Right ventricle myocardium inferior (tissue), 1 donor: Measurements from ENCODE around the gene KLC3. TPM values are rescaled to one million over a fixed set of nuclear protein-coding genes. Genes with fewer than 3 reads are reported as not detected.

ENCODE experiments used
- ATAC-seq: fragments of 200-7000 bp; cut with Tn5 transposase; one replicate; pipeline ENCODE4 v1.9.1; 2020; ENCODE audit warnings: mild to moderate bottlenecking, moderate library complexity
- DNase-seq: peaks from one replicate; pipeline ENCODE4 v3.0.0; 2021; ENCODE audit errors: missing footprints
- intact Hi-C: fragments of 100-400 bp; cut with DNase I; formaldehyde crosslinking; loops from one replicate; pipeline ENCODE4 v1.11.0; 2022
- total RNA-seq: library from RNA; stranded (reverse); fragmentation: NEBNext Ultra II Directional; extraction: Animal tissue kit (Norgen Biotek cat#: 25700); gene quantifications from one replicate; pipeline ENCODE4 v1.2.1, GENCODE V29; 2021
- donor health status: DM: no; HTN: yes; CAD: no; lungs with severe emphysema.

Gene KLC3
- total RNA-seq, 1 donor from 2014 or later = not detected

GRCh38 chr19:45357445-45357783 lies 16.9 kb downstream of the KLC3 start:
- intact Hi-C loops = no loop called here
- DNase-seq = no peak
- no peak for ATAC-seq

GRCh38 chr19:45358213-45358792 lies 17.8 kb downstream of the KLC3 start:
- intact Hi-C loops = no loop called here
- ATAC-seq (no peak), DNase-seq (peak; percentile 42)

GRCh38 chr19:45361608-45362007 lies 21.1 kb downstream of the KLC3 start:
- DNase-seq (peak; percentile 27), ATAC-seq (no peak)
- intact Hi-C loops = no loop called here

GRCh38 chr19:45362291-45362690 lies 21.7 kb downstream of the KLC3 start:
- ATAC-seq = no peak
- intact Hi-C loops = no loop called here
- DNase-seq = peak; percentile 13

- intact Hi-C loops = no loop called here
- no peak for ATAC-seq
- peak; percentile 67 for DNase-seq
These were observed 23.4 kb downstream of the KLC3 start for GRCh38 chr19:45363861-45364459.

- DNase-seq (peak; percentile 62), ATAC-seq (no peak)
- intact Hi-C loops = no loop called here
These were observed 24.1 kb downstream of the KLC3 start for GRCh38 chr19:45364696-45365095.

- no peak for DNase-seq
- ATAC-seq = no peak
- intact Hi-C loops = no loop called here
These were observed 27.6 kb downstream of the KLC3 start for GRCh38 chr19:45368127-45368526.

- ATAC-seq (no peak), DNase-seq (peak; percentile 11)
- intact Hi-C loops = no loop called here
These were observed 28.3 kb downstream of the KLC3 start for GRCh38 chr19:45368737-45369340.

GRCh38 chr19:45370410-45371204 lies 30.1 kb downstream of the KLC3 start, which contains the start of gene ERCC2:
TSS of gene ERCC2 (minus strand) at chr19:45370573. CDS start at chr19:45370540, 33 bp downstream.
- DNase-seq (peak; percentile 99), ATAC-seq (peak; percentile 99)
- intact Hi-C loops = no loop called here

GRCh38 chr19:45376045-45376724 lies 35.6 kb downstream of the KLC3 start:
- peak; percentile 51 for DNase-seq
- intact Hi-C loops = no loop called here
- peak; percentile 66 for ATAC-seq

- DNase-seq (no peak), ATAC-seq (no peak)
- intact Hi-C loops = no loop called here
These were observed 39.6 kb downstream of the KLC3 start for GRCh38 chr19:45380107-45380506.

- ATAC-seq (no peak), DNase-seq (peak; percentile 28)
- intact Hi-C loops = no loop called here
These were observed 41.9 kb downstream of the KLC3 start for GRCh38 chr19:45382426-45382825.

GRCh38 chr19:45385392-45386221 lies 45.1 kb downstream of the KLC3 start:
- intact Hi-C loops = no loop called here
- DNase-seq (peak; percentile 57), ATAC-seq (peak; percentile 42)

GRCh38 chr19:45391346-45391745 lies 50.8 kb downstream of the KLC3 start:
- intact Hi-C loops = no loop called here
- no peak for ATAC-seq

GRCh38 chr19:45391871-45392665 lies 51.5 kb downstream of the KLC3 start:
- DNase-seq = no peak
- ATAC-seq = no peak
- intact Hi-C loops = no loop called here

More at GRCh38 chr19:45391346-45391745, 50.8 kb downstream of the KLC3 start:
- DNase-seq = no peak

GRCh38 chr19:45395821-45396617 lies 55.5 kb downstream of the KLC3 start:
- DNase-seq = peak; percentile 40
- intact Hi-C loops = no loop called here
- ATAC-seq = no peak

- intact Hi-C loops = no loop called here
- no peak for DNase-seq
- no peak for ATAC-seq
These were observed 59.6 kb downstream of the KLC3 start for GRCh38 chr19:45400192-45400591.
